GM18505 (cell line): ENCODE measurements around the gene SLC44A1.

Experiments used
- ATAC-seq: cut with Tn5 transposase; IDR thresholded peaks from one replicate; pipeline ENCODE4 v1.9.1; 2021; ENCODE audit not compliant: unreplicated experiment
- POLR2A ChIP-seq: IDR thresholded peaks from 4 replicates; pipeline ENCODE4 v1.6.1; 2011; ENCODE audit warnings: borderline replicate concordance; ENCODE audit not compliant: insufficient read depth, insufficient read length; ENCODE audit errors: extremely low read depth

SLC44A1 gene

GRCh38 chr9:105475302-105475701 is 230.9 kb downstream of the SLC44A1 start:
- no peak for ATAC-seq
- TF ChIP-seq POLR2A: no peak

- no peak for ATAC-seq
- TF ChIP-seq POLR2A: no peak
Measured at GRCh38 chr9:105479846-105480245, 235.4 kb downstream of the SLC44A1 start.

GRCh38 chr9:105483618-105484017 is 239.2 kb downstream of the SLC44A1 start:
- ATAC-seq: peak; percentile 80
- no peak for TF ChIP-seq POLR2A

GRCh38 chr9:105484226-105484625 is 239.8 kb downstream of the SLC44A1 start:
- no peak for TF ChIP-seq POLR2A
- ATAC-seq: no peak

- TF ChIP-seq POLR2A: no peak
Measured at GRCh38 chr9:105485131-105485530, 240.7 kb downstream of the SLC44A1 start.

More at GRCh38 chr9:105485131-105485530, 240.7 kb downstream of the SLC44A1 start:
- ATAC-seq: no peak
